ENCODE data around the gene CTSO. TPM values are rescaled to one million over a fixed set of nuclear protein-coding genes. Genes with fewer than 3 reads are reported as not detected.

CTSO gene
- total RNA-seq: 25.4 and 27.6 TPM in 2 replicates

GRCh38 chr4:155953151-155954117 lies at the start of gene CTSO:
TSS of gene CTSO (minus strand) at chr4:155953866. CDS start at chr4:155953847, 19 bp downstream.

GRCh38 chr4:155903453-155903852 lies 50.2 kb downstream of the CTSO start, which contains the start of gene TDO2:
TSS of gene TDO2 (plus strand) at chr4:155903696. CDS start at chr4:155903759, 63 bp downstream.

Other genes with a start within 250 kb of the CTSO start
- gene GUCY1B1, start 194.8 kb downstream of the CTSO start, total RNA-seq: 5.5 and 6.5 TPM in 2 replicates
- not detected in 2 replicates for gene ASIC5, start 87.6 kb downstream of the CTSO start, total RNA-seq
- gene TDO2, start 50.2 kb downstream of the CTSO start, total RNA-seq: 0.81 and 1.5 TPM in 2 replicates

All from hair follicle dermal papilla cell (primary cell).